Prostate gland (tissue), 2 donors: ENCODE data around the gene COX10. TPM values are rescaled to one million over a fixed set of nuclear protein-coding genes. Genes with fewer than 3 reads are reported as not detected.

Experiments
- DNase-seq: peaks from one replicate; pipeline ENCODE4 v3.0.0-alpha.2; 2019; ENCODE audit warnings: low spot score
- H3K27ac ChIP-seq, 2 donors: fragments of 200-600 bp; sonication (generic); 2 replicates each; pipeline ENCODE4 v1.5.1; 2017 to 2019
- H3K27me3 ChIP-seq: fragments of 200-600 bp; sonication (generic); replicated peaks from 2 replicates; pipeline ENCODE4 v1.5.1; 2019; ENCODE audit not compliant: insufficient read depth
- H3K36me3 ChIP-seq, 2 donors: fragments of 200-600 bp; sonication (generic); 1 replicate in 1 of 2; 2 replicates in 1 of 2; pipeline versions ENCODE4 v1.5.1 to v1.8.1; 2017 to 2019
- H3K4me1 ChIP-seq: fragments of 200-600 bp; sonication (generic); replicated peaks from 2 replicates; pipeline ENCODE4 v1.5.1; 2019
- H3K4me3 ChIP-seq, 2 donors: fragments of 200-600 bp; sonication (generic); 2 replicates each; pipeline ENCODE4 v1.5.1; 2017 to 2019
- H3K9me3 ChIP-seq: fragments of 200-600 bp; sonication (generic); 2 replicates; pipeline ENCODE4 v1.5.1; 2017
- CTCF ChIP-seq, 4 experiments: fragments of 200-600 bp in 2 of 4; fragments of 450-650 bp in 2 of 4; sonication (generic) in 2 of 4; IDR thresholded peaks; 1 replicate in 3 of 4; 2 replicates in 1 of 4; pipeline ENCODE4 v1.5.1; 2016 to 2019; ENCODE audit warnings: antibody characterized with exemption in 4 of 4, mild to moderate bottlenecking in 2 of 4, moderate library complexity in 2 of 4
- POLR2A ChIP-seq: fragments of 450-650 bp; IDR thresholded peaks from one replicate; pipeline ENCODE4 v1.6.1; 2016; ENCODE audit warnings: antibody characterized with exemption, mild to moderate bottlenecking
- POLR2AphosphoS5 ChIP-seq: sonication (generic); formaldehyde crosslinking; IDR thresholded peaks from one replicate; pipeline ENCODE4 v1.6.1; 2017; ENCODE audit warnings: antibody characterized with exemption
- WGBS: methylation state at CpG from one replicate; pipeline ENCODE4 v1.1.5; 2018; 5-methylcytosine and 5-hydroxymethylcytosine counted together
- intact Hi-C: fragments of 100-400 bp; cut with DNase I; formaldehyde crosslinking; loops from one replicate; pipeline ENCODE4 v1.14.2; 2022
- total RNA-seq, 2 donors: library from RNA; depleted of rRNA; stranded (reverse); fragments of >200 nt; gene quantifications; one replicate each; pipeline ENCODE4 v1.1.0, GENCODE V29; 2016

Gene COX10
- total RNA-seq, 2 donors from 2014 or later, result 16.5 to 35.1 TPM

- intact Hi-C loops, result no loop called here
These were observed 13.5 kb downstream of the COX10 start for GRCh38 chr17:14082848-14083247.

GRCh38 chr17:14084955-14085354 is 15.7 kb downstream of the COX10 start:
- H3K27me3 ChIP-seq, result no peaks in the 10 kb centered on the region
- H3K36me3 ChIP-seq, result no peaks in the 10 kb centered on the region
- 93% methylated on average over 2 of the region's 2 CpGs for WGBS
- H3K9me3 ChIP-seq, result no peaks in the 10 kb centered on the region
- no peak overlapping the region for H3K27ac ChIP-seq
- no peak overlapping the region for H3K4me3 ChIP-seq
- no peak for DNase-seq
- H3K4me1 ChIP-seq, result no peaks in the 10 kb centered on the region
- TF ChIP-seq POLR2A (no peak), CTCF (IDR thresholded peaks at IDR 0.05) (no peak), POLR2AphosphoS5 (no peak)
- intact Hi-C loops, result no loop called here

More at GRCh38 chr17:14082848-14083247, 13.5 kb downstream of the COX10 start:
- no peaks in the 10 kb centered on the region for H3K27me3 ChIP-seq
- WGBS, result 94% methylated on average over 8 of the region's 8 CpGs
- H3K4me3 ChIP-seq, result no peak overlapping the region
- no peaks in the 10 kb centered on the region for H3K4me1 ChIP-seq
- H3K36me3 ChIP-seq, result no peaks in the 10 kb centered on the region
- DNase-seq, result no peak
- H3K9me3 ChIP-seq, result no peaks in the 10 kb centered on the region
- H3K27ac ChIP-seq, result no peak overlapping the region
- TF ChIP-seq CTCF (IDR thresholded peaks at IDR 0.05) (no peak), POLR2AphosphoS5 (no peak), POLR2A (no peak)

- H3K27ac ChIP-seq, result no peak overlapping the region
- intact Hi-C loops, result no loop called here
- H3K4me1 ChIP-seq, result no peaks in the 10 kb centered on the region
- H3K36me3 ChIP-seq, result no peaks in the 10 kb centered on the region
- WGBS, result 68% methylated on average over 2 of the region's 2 CpGs
- no peaks in the 10 kb centered on the region for H3K9me3 ChIP-seq
- no peak for DNase-seq
- no peaks in the 10 kb centered on the region for H3K27me3 ChIP-seq
- TF ChIP-seq CTCF (IDR thresholded peaks at IDR 0.05) (no peak), POLR2AphosphoS5 (no peak), POLR2A (no peak)
- no peak overlapping the region for H3K4me3 ChIP-seq
These were observed 16.9 kb downstream of the COX10 start for GRCh38 chr17:14086189-14086588.

- intact Hi-C loops, result no loop called here
- no peak overlapping the region for H3K4me3 ChIP-seq
- 93% methylated on average over 1 of the region's 1 CpG for WGBS
These were observed 19.9 kb downstream of the COX10 start for GRCh38 chr17:14089179-14089578.

More at GRCh38 chr17:14089179-14089578, 19.9 kb downstream of the COX10 start:
- Histone ChIP-seq H3K36me3 (no peaks in the 10 kb centered on the region), H3K4me1 (no peaks in the 10 kb centered on the region), H3K27me3 (no peaks in the 10 kb centered on the region), H3K9me3 (no peaks in the 10 kb centered on the region), H3K27ac (no peak overlapping the region)
- TF ChIP-seq CTCF (IDR thresholded peaks at IDR 0.05) (no peak), POLR2A (no peak), POLR2AphosphoS5 (no peak)
- DNase-seq, result no peak
